H1 (cell line): Measurements from ENCODE around the gene TTL. TPM values are rescaled to one million over a fixed set of nuclear protein-coding genes. Genes with fewer than 3 reads are reported as not detected.

ENCODE experiments used
- BACH1 ChIP-seq: IDR thresholded peaks from 2 replicates; pipeline ENCODE4 v1.6.1; 2012; ENCODE audit warnings: low read length, improper control_type of control experiment
- CHD7 ChIP-seq: fragments of 300-600 bp; sonication (generic); IDR thresholded peaks from 2 replicates; pipeline ENCODE4 v1.7.1; 2012; ENCODE audit warnings: low read length, moderate library complexity, mild to moderate bottlenecking, inconsistent platforms; ENCODE audit not compliant: insufficient replicate concordance
- CREB1 ChIP-seq: IDR thresholded peaks from 2 replicates; pipeline ENCODE4 v1.6.1; 2012; ENCODE audit warnings: inconsistent platforms
- KDM1A ChIP-seq: fragments of 200-600, 300-600 bp; sonication (generic); IDR thresholded peaks from 2 replicates; pipeline ENCODE4 v1.7.1; 2016; ENCODE audit warnings: mild to moderate bottlenecking, low read length, borderline replicate concordance
- PHF8 ChIP-seq: fragments of 200-600 bp; sonication (generic); conservative IDR thresholded peaks from 2 replicates; pipeline ENCODE4 v1.7.1; 2012; ENCODE audit warnings: low read depth, mild to moderate bottlenecking, inconsistent platforms, low read length, moderate library complexity
- RAD21 ChIP-seq, 2 experiments: IDR thresholded peaks in 1 of 2; conservative IDR thresholded peaks in 1 of 2; 2 replicates each; pipeline ENCODE4 v1.6.1; 2011; ENCODE audit warnings: low read depth in 2 of 2, low read length in 2 of 2, improper control_type of control experiment in 1 of 2, inconsistent platforms in 1 of 2, mild to moderate bottlenecking in 1 of 2, moderate library complexity in 1 of 2
- RBBP5 ChIP-seq: IDR thresholded peaks from 2 replicates; pipeline ENCODE4 v1.7.1; 2012; ENCODE audit warnings: low read depth, mild to moderate bottlenecking, inconsistent platforms, low read length, moderate library complexity, borderline replicate concordance
- SAP30 ChIP-seq: fragments of 300-600 bp; sonication (generic); IDR thresholded peaks from 2 replicates; pipeline ENCODE4 v1.7.1; 2012; ENCODE audit warnings: low read length, moderate library complexity, mild to moderate bottlenecking, inconsistent platforms; ENCODE audit not compliant: insufficient read depth, insufficient replicate concordance
- polyA plus RNA-seq, 7 experiments: library from polyadenylated mRNA; depleted of rRNA in 3 of 7; stranded (reverse) in 5 of 7; unstranded in 2 of 7; fragments of >200 nt in 5 of 7; fragments of 200-250 nt in 2 of 7; gene quantifications; 1 replicate in 5 of 7; 2 replicates in 1 of 7; 4 replicates in 1 of 7; pipeline versions ENCODE4 v1.2.1 to v1.2.3, GENCODE V29; 2011 to 2013; ENCODE audit warnings: missing spikeins in 2 of 7, mixed read lengths in 2 of 7
- total RNA-seq: library from RNA; stranded (reverse); fragmentation: NEBNext Ultra II Directional; extraction: Animal tissue kit (Norgen Biotek cat#: 25700); gene quantifications from 2 replicates; pipeline ENCODE4 v1.2.1, GENCODE V29; 2021

TTL gene
- total and polyA plus RNA-seq, 2 of the 8 experiments (the other 6 are each of a cell fraction or from before 2014, with no cell fraction given): 17.5 to 57.1 TPM

DNA sequence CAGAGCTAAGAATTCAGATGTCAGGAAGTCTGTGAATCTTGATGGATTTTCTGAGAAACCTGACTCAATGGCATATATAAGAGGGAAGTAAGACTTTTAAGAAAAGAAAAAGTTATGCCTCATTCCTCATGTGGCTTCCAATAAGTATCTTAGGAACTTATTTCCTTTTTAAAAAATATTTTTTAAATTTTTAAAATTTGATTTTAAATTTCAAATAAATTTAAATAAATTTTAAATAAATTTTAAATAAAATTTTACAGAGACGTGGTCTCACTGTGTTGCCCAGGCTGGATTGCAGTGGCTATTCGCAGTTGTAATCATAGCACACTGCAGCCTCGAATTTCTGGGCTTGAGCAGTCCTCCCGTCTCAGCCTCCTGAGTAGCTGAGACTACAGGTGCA is 48.8 kb downstream of the TTL start (continued):
- no peak for TF ChIP-seq PHF8
- TF ChIP-seq KDM1A: no peak
- TF ChIP-seq RBBP5: no peak
- no peak for TF ChIP-seq CHD7
- no peak for TF ChIP-seq SAP30
- no peak for TF ChIP-seq RAD21 (IDR thresholded peaks at IDR 0.05 in 1 of 2, conservative IDR thresholded peaks at IDR 0.05 in 1 of 2; ENCODE audit: low read depth in 2 of 2, low read length in 2 of 2)
- TF ChIP-seq CREB1: no peak
- TF ChIP-seq BACH1: no peak
